ENCODE results near the gene GABRG1.

- TF ChIP-seq CTCF (IDR thresholded peaks at IDR 0.05; ENCODE audit: borderline replicate concordance, extremely low read depth, low read length, poor library complexity, severe bottlenecking): no peak
- no peak for TF ChIP-seq EZH2 (IDR thresholded peaks at IDR 0.05; ENCODE audit: borderline replicate concordance, low read depth, low read length, severe bottlenecking)
Observed at GRCh38 chr4:45989775-45990174, 134.1 kb downstream of the GABRG1 start.

All from DND-41 (cell line).